Measurements from ENCODE around the gene FAM219A. TPM values are rescaled to one million over a fixed set of nuclear protein-coding genes. Genes with fewer than 3 reads are reported as not detected.

FAM219A gene
- total RNA-seq, 1 experiment from 2014 or later = 63.3 TPM

GRCh38 chr9:34400275-34400674, 58.1 kb downstream of the FAM219A start:
- Histone ChIP-seq H3K4me3 (ENCODE audit: low read depth, low read length, poor library complexity, severe bottlenecking) (no peak overlapping the region), H3K36me3 (ENCODE audit: insufficient read depth, low read length, poor library complexity, severe bottlenecking) (peaks cover 34% of the 10 kb centered on the region), H3K4me1 (ENCODE audit: insufficient read depth, low read length, poor library complexity, severe bottlenecking) (no peaks in the 10 kb centered on the region), H3K27me3 (replicated peaks; ENCODE audit: insufficient read depth, low read depth, low read length, poor library complexity) (no peaks in the 10 kb centered on the region), H3K9me3 (ENCODE audit: low read depth, low read length, poor library complexity, severe bottlenecking) (no peaks in the 10 kb centered on the region), H3K27ac (ENCODE audit: low read depth, low read length, poor library complexity, severe bottlenecking) (no peak overlapping the region)
- DNase-seq (ENCODE audit: low spot score) = no peak
- intact Hi-C loops (cut with micrococcal nuclease; ENCODE audit: unreplicated experiment) = loop anchor here (5.0 kb wide), 1 partner anchor 147 kb away; no protein-coding TSS in a partner anchor
- POLR2A ChIA-PET (ENCODE audit: low non-redundant PET) = no interaction called here
- CTCF ChIA-PET = no interaction called here
- BruUV-seq (replicated peaks) = no TSS peak
- TF ChIP-seq CTCF (conservative IDR thresholded peaks at IDR 0.05; ENCODE audit: low read depth, low read length) (no peak), EZH2 (IDR thresholded peaks at IDR 0.05; ENCODE audit: borderline replicate concordance, low read depth, low read length, poor library complexity, severe bottlenecking) (no peak)

DNA sequence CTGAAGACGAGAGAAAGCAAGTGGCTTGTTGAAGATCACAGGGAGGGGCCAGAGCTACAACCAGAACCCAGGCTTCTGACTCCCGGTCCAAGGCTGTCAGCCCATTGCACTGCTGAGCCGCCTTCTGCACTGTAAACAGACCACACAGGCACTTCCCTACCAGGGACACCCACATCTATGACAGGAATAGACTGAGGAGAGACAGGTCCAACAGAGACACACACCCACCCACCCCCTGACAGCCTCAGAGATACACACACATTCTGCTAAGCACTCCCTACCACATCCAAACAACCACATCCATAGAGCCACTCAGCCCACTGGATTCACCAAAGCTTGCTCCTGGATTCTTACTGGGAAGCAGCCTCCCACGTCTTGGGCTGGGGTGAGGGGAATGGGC, 58.6 kb downstream of the FAM219A start:
- TF ChIP-seq EZH2 (IDR thresholded peaks at IDR 0.05; ENCODE audit: borderline replicate concordance, low read depth, low read length, poor library complexity, severe bottlenecking) (no peak), CTCF (conservative IDR thresholded peaks at IDR 0.05; ENCODE audit: low read depth, low read length) (no peak)
- no peak for DNase-seq (ENCODE audit: low spot score)
- H3K36me3 ChIP-seq (ENCODE audit: insufficient read depth, low read length, poor library complexity, severe bottlenecking) = peaks cover 34% of the 10 kb centered on the region
- intact Hi-C loops (cut with micrococcal nuclease; ENCODE audit: unreplicated experiment) = loop anchor here (5.0 kb wide), 1 partner anchor 148 kb away; no protein-coding TSS in a partner anchor
- no peaks in the 10 kb centered on the region for H3K4me1 ChIP-seq (ENCODE audit: insufficient read depth, low read length, poor library complexity, severe bottlenecking)
- no peak overlapping the region for H3K4me3 ChIP-seq (ENCODE audit: low read depth, low read length, poor library complexity, severe bottlenecking)
- no peak overlapping the region for H3K27ac ChIP-seq (ENCODE audit: low read depth, low read length, poor library complexity, severe bottlenecking)
- H3K9me3 ChIP-seq (ENCODE audit: low read depth, low read length, poor library complexity, severe bottlenecking) = no peaks in the 10 kb centered on the region
- no TSS peak for BruUV-seq (replicated peaks)
- POLR2A ChIA-PET (ENCODE audit: low non-redundant PET) = no interaction called here
- H3K27me3 ChIP-seq (replicated peaks; ENCODE audit: insufficient read depth, low read depth, low read length, poor library complexity) = no peaks in the 10 kb centered on the region
- CTCF ChIA-PET = no interaction called here

DNA sequence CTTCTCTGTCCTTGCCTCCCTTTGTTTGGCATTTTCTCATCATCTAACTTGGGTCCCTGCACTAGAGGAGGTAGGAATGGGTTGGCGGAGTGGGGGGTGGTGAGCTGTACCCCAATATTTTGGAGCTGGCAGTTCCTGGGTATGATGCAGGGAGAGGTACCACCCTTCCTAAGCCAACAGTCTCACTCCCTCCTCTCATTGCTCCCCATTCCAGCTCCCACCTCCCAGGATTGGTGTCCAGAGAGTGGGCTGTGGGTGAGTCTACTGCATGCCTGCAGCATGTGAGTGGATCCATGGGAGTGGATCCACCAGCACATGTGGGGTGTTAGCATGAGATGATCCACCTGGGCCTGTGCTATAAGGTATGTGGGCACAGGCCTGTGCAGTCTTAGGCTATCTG, 59.5 kb downstream of the FAM219A start:
- H3K36me3 ChIP-seq (ENCODE audit: insufficient read depth, low read length, poor library complexity, severe bottlenecking) = peaks cover 34% of the 10 kb centered on the region
- intact Hi-C loops (cut with micrococcal nuclease; ENCODE audit: unreplicated experiment) = no loop called here
- ChIA-PET POLR2A (ENCODE audit: low non-redundant PET) (no interaction called here), CTCF (no interaction called here)
- BruUV-seq (replicated peaks) = no TSS peak
- no peaks in the 10 kb centered on the region for H3K9me3 ChIP-seq (ENCODE audit: low read depth, low read length, poor library complexity, severe bottlenecking)
- no peak overlapping the region for H3K27ac ChIP-seq (ENCODE audit: low read depth, low read length, poor library complexity, severe bottlenecking)
- no peak for TF ChIP-seq CTCF (conservative IDR thresholded peaks at IDR 0.05; ENCODE audit: low read depth, low read length)
- no peak for TF ChIP-seq EZH2 (IDR thresholded peaks at IDR 0.05; ENCODE audit: borderline replicate concordance, low read depth, low read length, poor library complexity, severe bottlenecking)
- no peak overlapping the region for H3K4me3 ChIP-seq (ENCODE audit: low read depth, low read length, poor library complexity, severe bottlenecking)
- DNase-seq (ENCODE audit: low spot score) = no peak
- H3K27me3 ChIP-seq (replicated peaks; ENCODE audit: insufficient read depth, low read depth, low read length, poor library complexity) = no peaks in the 10 kb centered on the region
- no peaks in the 10 kb centered on the region for H3K4me1 ChIP-seq (ENCODE audit: insufficient read depth, low read length, poor library complexity, severe bottlenecking)
